IMR-90 (cell line): ENCODE measurements around the gene PLA2G4B. TPM values are rescaled to one million over a fixed set of nuclear protein-coding genes. Genes with fewer than 3 reads are reported as not detected.

ENCODE experiments used
- ATAC-seq: fragments of 200-7000 bp; cut with Tn5 transposase; 2 replicates; pipeline ENCODE4 v1.9.1; 2020; ENCODE audit warnings: low read depth, mild to moderate bottlenecking, moderate library complexity
- BruUV-seq: library from RNA; stranded (reverse); fragments of 400-500 nt; replicated peaks from 2 replicates; lab custom pipeline; 2021; lab: Mats Ljungman, UMichigan
- CTCF ChIA-PET: fragments of 300-600 bp; formaldehyde crosslinking; extraction: SDS; loops from one replicate; lab custom pipeline; 2021; ENCODE audit warnings: antibody characterized with exemption; lab: Yijun Ruan, JAX
- POLR2A ChIA-PET: fragments of 300-600 bp; sonication (Branson Sonifier 250); formaldehyde crosslinking; loops from one replicate; lab custom pipeline; 2022; ENCODE audit warnings: antibody characterized with exemption; ENCODE audit not compliant: unreplicated experiment; lab: Charles Lee
- DNase-seq: peaks from one replicate; pipeline ENCODE4 v3.0.0; 2013
- H2AFZ ChIP-seq: replicated peaks from 2 replicates; pipeline ENCODE3; 2013; ENCODE audit warnings: low read length, mild to moderate bottlenecking; ENCODE audit not compliant: poor library complexity
- H2AK5ac ChIP-seq: 2 replicates; pipeline ENCODE4 v1.6.1; 2013; ENCODE audit warnings: low read depth, low read length, inconsistent platforms
- H2AK9ac ChIP-seq: replicated peaks from 2 replicates; pipeline ENCODE3; 2013; ENCODE audit warnings: mild to moderate bottlenecking, low read depth, low read length, moderate library complexity; ENCODE audit not compliant: poor library complexity
- H2BK120ac ChIP-seq: 2 replicates; pipeline ENCODE4 v1.6.1; 2013; ENCODE audit warnings: low read depth, low read length, inconsistent platforms
- H2BK15ac ChIP-seq: 3 replicates; pipeline ENCODE4 v1.6.1; 2013; ENCODE audit warnings: low read depth, low read length, inconsistent platforms
- H2BK20ac ChIP-seq: 2 replicates; pipeline ENCODE4 v1.6.1; 2013; ENCODE audit warnings: low read depth, mild to moderate bottlenecking, inconsistent platforms, low read length, moderate library complexity
- H2BK5ac ChIP-seq: 2 replicates; pipeline ENCODE4 v1.6.1; 2013; ENCODE audit warnings: mild to moderate bottlenecking, low read depth, low read length, inconsistent platforms; ENCODE audit not compliant: poor library complexity, severe bottlenecking
- H3K14ac ChIP-seq: replicated peaks from 2 replicates; pipeline ENCODE4 v1.6.1; 2013; ENCODE audit warnings: low read depth, low read length, inconsistent platforms
- H3K18ac ChIP-seq: 2 replicates; pipeline ENCODE4 v1.6.1; 2013; ENCODE audit warnings: low read depth, low read length, control low read depth
- H3K23ac ChIP-seq: 2 replicates; pipeline ENCODE4 v1.6.1; 2013; ENCODE audit warnings: low read depth, low read length, inconsistent platforms
- H3K27ac ChIP-seq: 2 replicates; pipeline ENCODE4 v1.5.1; 2013; ENCODE audit warnings: mild to moderate bottlenecking, control low read depth, low read length; ENCODE audit not compliant: insufficient read depth
- H3K27me3 ChIP-seq: 2 replicates; pipeline ENCODE4 v1.6.1; 2013; ENCODE audit warnings: low read length; ENCODE audit not compliant: control insufficient read depth, insufficient read depth
- H3K36me3 ChIP-seq: 2 replicates; pipeline ENCODE4 v1.6.1; 2013; ENCODE audit warnings: low read length, mixed read lengths; ENCODE audit not compliant: control insufficient read depth, insufficient read depth
- H3K4ac ChIP-seq: 2 replicates; pipeline ENCODE4 v1.6.1; 2013; ENCODE audit warnings: low read depth, low read length, inconsistent platforms
- H3K4me1 ChIP-seq: 2 replicates; pipeline ENCODE4 v1.6.1; 2013; ENCODE audit warnings: low read length, mixed read lengths; ENCODE audit not compliant: control insufficient read depth, insufficient read depth
- H3K4me2 ChIP-seq: 2 replicates; pipeline ENCODE4 v1.6.1; 2013; ENCODE audit warnings: low read depth, mild to moderate bottlenecking, control low read depth, low read length, moderate library complexity
- H3K4me3 ChIP-seq: 2 replicates; pipeline ENCODE4 v1.5.1; 2013; ENCODE audit warnings: low read depth, mild to moderate bottlenecking, control low read depth, low read length, moderate library complexity; ENCODE audit not compliant: insufficient read depth
- H3K56ac ChIP-seq: 2 replicates; pipeline ENCODE4 v1.6.1; 2013; ENCODE audit warnings: low read length, inconsistent platforms; ENCODE audit not compliant: insufficient read depth; ENCODE audit errors: extremely low read depth
- H3K79me1 ChIP-seq, 2 experiments: 2 replicates each; pipeline ENCODE4 v1.6.1; 2013; ENCODE audit warnings: low read length in 2 of 2, inconsistent platforms in 1 of 2, low read depth in 1 of 2
- H3K9ac ChIP-seq: 2 replicates; pipeline ENCODE4 v1.6.1; 2013; ENCODE audit warnings: low read depth, low read length, control low read depth
- H3K9me1 ChIP-seq: 2 replicates; pipeline ENCODE4 v1.6.1; 2013; ENCODE audit warnings: low read length, inconsistent platforms; ENCODE audit not compliant: insufficient read depth
- H3K9me3 ChIP-seq: 2 replicates; pipeline ENCODE4 v1.6.1; 2013; ENCODE audit warnings: low read length; ENCODE audit not compliant: control insufficient read depth, insufficient read depth
- H4K20me1 ChIP-seq: 2 replicates; pipeline ENCODE4 v1.6.1; 2013; ENCODE audit warnings: low read length, inconsistent platforms; ENCODE audit not compliant: insufficient read depth
- H4K5ac ChIP-seq: 2 replicates; pipeline ENCODE4 v1.6.1; 2013; ENCODE audit warnings: mild to moderate bottlenecking, low read depth, low read length, control low read depth
- H4K8ac ChIP-seq, 2 experiments: 2 replicates each; pipeline ENCODE4 v1.6.1; 2013; ENCODE audit warnings: low read depth in 2 of 2, low read length in 2 of 2, control low read depth in 1 of 2, inconsistent platforms in 1 of 2
- H4K91ac ChIP-seq: 2 replicates; pipeline ENCODE4 v1.6.1; 2013; ENCODE audit warnings: low read depth, low read length, inconsistent platforms; ENCODE audit not compliant: insufficient read depth
- CEBPB ChIP-seq: IDR thresholded peaks from 2 replicates; pipeline ENCODE4 v1.6.1; 2012; ENCODE audit warnings: low read depth, low read length, improper control_type of control experiment
- CHD1 ChIP-seq: IDR thresholded peaks from 2 replicates; pipeline ENCODE4 v1.6.1; 2012; ENCODE audit warnings: low read depth, low read length, improper control_type of control experiment
- CTCF ChIP-seq: conservative IDR thresholded peaks from 2 replicates; pipeline ENCODE4 v1.5.1; 2012; ENCODE audit warnings: mild to moderate bottlenecking, low read depth, low read length, improper control_type of control experiment
- MAFK ChIP-seq: IDR thresholded peaks from 2 replicates; pipeline ENCODE4 v1.6.1; 2012; ENCODE audit warnings: low read depth, low read length, improper control_type of control experiment
- MAZ ChIP-seq: IDR thresholded peaks from 2 replicates; pipeline ENCODE4 v1.6.1; 2012; ENCODE audit warnings: low read depth, mild to moderate bottlenecking, low read length, improper control_type of control experiment, moderate library complexity, borderline replicate concordance
- MXI1 ChIP-seq: IDR thresholded peaks from 2 replicates; pipeline ENCODE4 v1.6.1; 2012; ENCODE audit warnings: low read depth, mild to moderate bottlenecking, low read length, moderate library complexity, borderline replicate concordance
- NFE2L2 ChIP-seq: fragments of 150-350 bp; IDR thresholded peaks from 2 replicates; pipeline ENCODE4 v1.6.1; 2016; ENCODE audit warnings: low read depth, mild to moderate bottlenecking, low read length
- POLR2A ChIP-seq: IDR thresholded peaks from 2 replicates; pipeline ENCODE4 v1.6.1; 2012; ENCODE audit warnings: mild to moderate bottlenecking, low read depth, low read length
- RAD21 ChIP-seq: IDR thresholded peaks from 2 replicates; pipeline ENCODE4 v1.6.1; 2012; ENCODE audit warnings: low read length, improper control_type of control experiment
- RCOR1 ChIP-seq: IDR thresholded peaks from 2 replicates; pipeline ENCODE4 v1.6.1; 2012; ENCODE audit warnings: mild to moderate bottlenecking, low read length, improper control_type of control experiment; ENCODE audit not compliant: insufficient replicate concordance
- RFX5 ChIP-seq: IDR thresholded peaks from 2 replicates; pipeline ENCODE4 v1.8.0; 2012; ENCODE audit warnings: low read depth, mild to moderate bottlenecking, low read length, moderate library complexity
- SMC3 ChIP-seq: fragments of 150-350 bp; IDR thresholded peaks from 2 replicates; pipeline ENCODE4 v1.6.1; 2016; ENCODE audit warnings: low read depth, mild to moderate bottlenecking, antibody characterized with exemption, low read length, moderate library complexity
- USF2 ChIP-seq: fragments of 150-350 bp; IDR thresholded peaks from 2 replicates; pipeline ENCODE4 v1.6.1; 2017; ENCODE audit warnings: mild to moderate bottlenecking, antibody characterized with exemption, low read length, low read depth
- WGBS, 2 experiments: methylation state at CpG; one replicate each; pipeline versions ENCODE4 v1.1.5 to v1.1.7; 2013; ENCODE audit warnings: missing lambda C conversion rate in 2 of 2; ENCODE audit not compliant: insufficient read length in 1 of 2; ENCODE audit errors: extremely low coverage in 2 of 2; 5-methylcytosine and 5-hydroxymethylcytosine counted together
- dilution Hi-C: fragments of 300-500 bp; cut with HindIII; formaldehyde crosslinking; loops from one replicate; pipeline ENCODE4 v1.14.3; 2018; ENCODE audit warnings: low sequenced_read_pairs; ENCODE audit not compliant: unreplicated experiment
- in situ Hi-C: fragments of 300-500 bp; cut with MboI; formaldehyde crosslinking; loops from 3 replicates; pipeline ENCODE4 v1.14.3; 2019; ENCODE audit warnings: low sequenced_read_pairs, inconsistent platforms, mixed read lengths
- intact Hi-C: fragments of 100-400 bp; cut with micrococcal nuclease; formaldehyde crosslinking; loops from 2 replicates; pipeline ENCODE4 v1.10.0; 2022
- polyA plus RNA-seq, 3 experiments: library from polyadenylated mRNA; depleted of rRNA; stranded (reverse); fragments of >200 nt; gene quantifications; 2 replicates each; pipeline ENCODE4 v1.2.3, GENCODE V29; 2012; ENCODE audit warnings: low replicate concordance in 1 of 3
- total RNA-seq: library from RNA; depleted of rRNA; stranded (reverse); fragments of >200 nt; gene quantifications from 2 replicates; pipeline ENCODE4 v1.2.3, GENCODE V29; 2012
- TF ChIP-seq, protein P1 (sequence below): fragments of 150-350 bp; IDR thresholded peaks from 2 replicates; pipeline ENCODE4 v1.6.1; 2016; ENCODE audit warnings: low read depth, mild to moderate bottlenecking, low read length, moderate library complexity, borderline replicate concordance

PLA2G4B gene
- total and polyA plus RNA-seq, 2 of the 4 experiments (the other 2 are of a cell fraction), result 0.18 to 3.1 TPM

DNA sequence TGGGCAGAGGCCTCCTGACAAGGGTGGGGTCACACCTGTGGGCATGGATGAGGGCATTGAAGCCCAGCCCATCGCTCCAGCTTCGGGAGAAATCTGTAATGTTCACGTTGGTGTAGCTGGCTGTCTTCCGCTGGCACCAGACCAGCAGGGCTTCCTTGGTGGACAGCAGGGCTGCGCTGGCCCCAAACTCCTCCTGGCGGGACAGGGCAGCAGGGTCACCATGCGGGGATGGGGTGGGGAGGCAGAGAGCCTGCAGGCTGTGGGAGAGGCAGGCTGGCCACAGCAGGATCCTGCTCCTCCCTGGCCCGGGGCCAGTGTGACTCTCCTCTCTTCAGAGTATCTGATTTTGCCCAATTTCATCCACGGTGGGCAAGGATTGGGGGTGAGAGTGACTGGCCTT is 49.2 kb downstream of the PLA2G4B start:
- H2AFZ ChIP-seq, result no peak overlapping the region
- no peaks in the 10 kb centered on the region for H3K79me1 ChIP-seq
- H3K18ac ChIP-seq, result no peak overlapping the region
- CTCF ChIA-PET, result no interaction called here
- H3K27ac ChIP-seq, result no peak overlapping the region
- no peak overlapping the region for H2BK5ac ChIP-seq
- no peak overlapping the region for H4K91ac ChIP-seq
- dilution Hi-C loops (no loop called here), intact Hi-C loops (no loop called here), in situ Hi-C loops (no loop called here)
- no peak overlapping the region for H3K23ac ChIP-seq
- TF ChIP-seq CHD1, result no peak
- TF ChIP-seq, protein P1, sequence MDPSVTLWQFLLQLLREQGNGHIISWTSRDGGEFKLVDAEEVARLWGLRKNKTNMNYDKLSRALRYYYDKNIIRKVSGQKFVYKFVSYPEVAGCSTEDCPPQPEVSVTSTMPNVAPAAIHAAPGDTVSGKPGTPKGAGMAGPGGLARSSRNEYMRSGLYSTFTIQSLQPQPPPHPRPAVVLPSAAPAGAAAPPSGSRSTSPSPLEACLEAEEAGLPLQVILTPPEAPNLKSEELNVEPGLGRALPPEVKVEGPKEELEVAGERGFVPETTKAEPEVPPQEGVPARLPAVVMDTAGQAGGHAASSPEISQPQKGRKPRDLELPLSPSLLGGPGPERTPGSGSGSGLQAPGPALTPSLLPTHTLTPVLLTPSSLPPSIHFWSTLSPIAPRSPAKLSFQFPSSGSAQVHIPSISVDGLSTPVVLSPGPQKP, result no peak
- no peak for TF ChIP-seq NFE2L2
- no peak for TF ChIP-seq MAFK
- TF ChIP-seq USF2, result no peak
- no peak for TF ChIP-seq CTCF
- TF ChIP-seq MAZ, result no peak
- no peak for TF ChIP-seq CEBPB
- TF ChIP-seq RCOR1, result no peak
- no peak for TF ChIP-seq SMC3
- TF ChIP-seq POLR2A, result no peak
- no peak for TF ChIP-seq RAD21
- TF ChIP-seq MXI1, result no peak
- TF ChIP-seq RFX5, result no peak
- no peaks in the 10 kb centered on the region for H4K20me1 ChIP-seq
- no peak overlapping the region for H3K14ac ChIP-seq
- no peak for ATAC-seq
- WGBS, 2 experiments, result 85% methylated on average over 5 of the region's 9 CpGs; no CpG with 5 or more reads in 1 of the 2 experiments
- no peak overlapping the region for H4K8ac ChIP-seq
- no peak overlapping the region for H3K4me3 ChIP-seq
- H3K27me3 ChIP-seq, result peaks cover 5% of the 10 kb centered on the region; the same call in 1 of the 2 replicates
- H2BK15ac ChIP-seq, result no peak overlapping the region
- H2AK5ac ChIP-seq, result no peak overlapping the region
- H4K5ac ChIP-seq, result no peak overlapping the region
- DNase-seq, result no peak
- no peak overlapping the region for H2BK20ac ChIP-seq
- H3K4ac ChIP-seq, result no peak overlapping the region
- no peak overlapping the region for H3K56ac ChIP-seq
- H3K4me2 ChIP-seq, result no peak overlapping the region
- no peak overlapping the region for H3K9ac ChIP-seq
- H3K9me1 ChIP-seq, result peaks cover 2% of the 10 kb centered on the region; the same call in 1 of the 2 replicates
- H3K4me1 ChIP-seq, result no peaks in the 10 kb centered on the region
- H2BK120ac ChIP-seq, result no peak overlapping the region
- H3K36me3 ChIP-seq, result no peaks in the 10 kb centered on the region
- no peaks in the 10 kb centered on the region for H3K9me3 ChIP-seq
- POLR2A ChIA-PET, result no interaction called here
- BruUV-seq, result no TSS peak
- H2AK9ac ChIP-seq, result peak overlapping the region; percentile 38
